HCT116 (cell line): ENCODE results near the gene KCNQ1OT1. TPM values are rescaled to one million over a fixed set of nuclear protein-coding genes. Genes with fewer than 3 reads are reported as not detected.

Experiments
- ATAC-seq: fragments of 200-7000 bp; cut with Tn5 transposase; 2 replicates; pipeline ENCODE4 v1.9.1; 2020; ENCODE audit warnings: mild to moderate bottlenecking, moderate library complexity
- BruUV-seq: library from RNA; stranded (reverse); fragments of 400-500 nt; replicated peaks from 2 replicates; lab custom pipeline; 2021; lab: Mats Ljungman, UMichigan
- CTCF ChIA-PET: fragments of 300-600 bp; sonication (Branson Sonifier 250); formaldehyde crosslinking; loops from one replicate; lab custom pipeline; 2021; ENCODE audit warnings: antibody characterized with exemption; lab: Charles Lee
- POLR2A ChIA-PET: fragments of 300-600, 350-600 bp; sonication (Branson Sonifier 250); formaldehyde crosslinking; loops from one replicate; lab custom pipeline; 2021; ENCODE audit warnings: antibody characterized with exemption; lab: Charles Lee
- RAD21 ChIA-PET, 2 experiments: fragments of 300-600 bp; sonication (Branson Sonifier 250); formaldehyde crosslinking; loops; one replicate each; lab custom pipeline; 2023; ENCODE audit warnings: low total read pairs in 2 of 2; ENCODE audit not compliant: uncharacterized antibody in 2 of 2, unreplicated experiment in 2 of 2, low non-redundant PET in 1 of 2; lab: Charles Lee
- DNase-seq: peaks from one replicate; pipeline ENCODE4 v3.0.0-alpha.2; 2010; ENCODE audit warnings: low read depth, low spot score
- H2AFZ ChIP-seq: fragments of 200-600 bp; shearing (Covaris generic), sonication (generic); 2 replicates; pipeline ENCODE4 v1.6.1; 2017; ENCODE audit warnings: low read depth, mixed run types, mixed read lengths, antibody characterized with exemption, low read length; ENCODE audit not compliant: poor library complexity, severe bottlenecking
- H3K27ac ChIP-seq: 2 replicates; pipeline ENCODE4 v1.5.1; 2012; ENCODE audit warnings: low read depth, low read length
- H3K27me3 ChIP-seq: fragments of 200-600 bp; sonication (generic); 2 replicates; pipeline ENCODE4 v1.6.1; 2016; ENCODE audit warnings: mixed run types, low read length, mixed read lengths; ENCODE audit not compliant: insufficient read depth
- H3K36me3 ChIP-seq, 2 experiments: fragments of 200-500 bp in 1 of 2; fragments of 200-600 bp in 1 of 2; sonication (Bioruptor generic) in 1 of 2; sonication (generic) in 1 of 2; 2 replicates each; pipeline versions ENCODE4 v1.5.1 to v1.6.1; 2014 to 2016; ENCODE audit warnings: low read length in 2 of 2, inconsistent platforms in 1 of 2, mixed read lengths in 1 of 2, mixed run types in 1 of 2; ENCODE audit not compliant: insufficient read depth in 2 of 2, control insufficient read depth in 1 of 2
- H3K4me1 ChIP-seq, 2 experiments: fragments of 200-600 bp in 1 of 2; sonication (generic) in 1 of 2; 2 replicates each; pipeline versions ENCODE4 v1.5.1 to v1.6.1; 2012 to 2017; ENCODE audit warnings: low read length in 2 of 2, inconsistent platforms in 1 of 2, mild to moderate bottlenecking in 1 of 2, mixed read lengths in 1 of 2, mixed run types in 1 of 2, moderate library complexity in 1 of 2; ENCODE audit not compliant: insufficient read depth in 2 of 2, control insufficient read depth in 1 of 2
- H3K4me2 ChIP-seq: fragments of 200-600 bp; sonication (generic); 2 replicates; pipeline ENCODE4 v1.6.1; 2017; ENCODE audit warnings: mixed run types, low read length, mixed read lengths
- H3K4me3 ChIP-seq, 2 experiments: fragments of 200-600 bp in 1 of 2; sonication (generic) in 1 of 2; replicated peaks in 1 of 2; 2 replicates each; pipeline ENCODE4 v1.5.1; 2011 to 2016; ENCODE audit warnings: low read length in 2 of 2, control low read depth in 1 of 2, low read depth in 1 of 2, mild to moderate bottlenecking in 1 of 2, mixed read lengths in 1 of 2, mixed run types in 1 of 2
- H3K79me2 ChIP-seq: fragments of 200-600 bp; sonication (generic); 2 replicates; pipeline ENCODE4 v1.6.1; 2017; ENCODE audit warnings: mild to moderate bottlenecking, mixed run types, low read length, moderate library complexity, mixed read lengths; ENCODE audit not compliant: insufficient read depth
- H3K9ac ChIP-seq: fragments of 200-600 bp; sonication (generic); 2 replicates; pipeline ENCODE4 v1.6.1; 2016; ENCODE audit warnings: low read length, mixed read lengths
- H3K9me2 ChIP-seq: fragments of 200-600 bp; sonication (generic), shearing (Covaris generic); 2 replicates; pipeline ENCODE4 v1.6.1; 2017; ENCODE audit warnings: mixed run types, mild to moderate bottlenecking, moderate library complexity; ENCODE audit not compliant: insufficient read depth
- H3K9me3 ChIP-seq, 2 experiments: fragments of 200-500 bp in 1 of 2; fragments of 200-600 bp in 1 of 2; sonication (Bioruptor generic) in 1 of 2; sonication (generic) in 1 of 2; 2 replicates each; pipeline ENCODE4 v1.6.1; 2014 to 2017; ENCODE audit warnings: low read length in 2 of 2, mixed read lengths in 2 of 2, inconsistent platforms in 1 of 2, low read depth in 1 of 2, mild to moderate bottlenecking in 1 of 2, mixed run types in 1 of 2, moderate library complexity in 1 of 2; ENCODE audit not compliant: control insufficient read depth in 1 of 2, insufficient read depth in 1 of 2
- H4K20me1 ChIP-seq: fragments of 200-600 bp; sonication (generic), shearing (Covaris generic); 2 replicates; pipeline ENCODE4 v1.6.1; 2017; ENCODE audit warnings: mixed run types, mild to moderate bottlenecking, moderate library complexity; ENCODE audit not compliant: insufficient read depth
- CEBPB ChIP-seq: IDR thresholded peaks from 2 replicates; pipeline ENCODE4 v1.6.1; 2012; ENCODE audit warnings: low read depth
- ELF1 ChIP-seq: IDR thresholded peaks from 2 replicates; pipeline ENCODE4 v1.6.1; 2012; ENCODE audit warnings: low read depth, borderline replicate concordance
- EZH2 ChIP-seq: fragments of 200-600 bp; sonication (generic); IDR thresholded peaks from 2 replicates; pipeline ENCODE4 v1.6.1; 2017; ENCODE audit warnings: antibody characterized with exemption, mixed run types
- EZH2phosphoT487 ChIP-seq: fragments of 200-600 bp; IDR thresholded peaks from 2 replicates; pipeline ENCODE4 v1.6.1; 2018; ENCODE audit warnings: antibody characterized with exemption, borderline replicate concordance
- FOSL1 ChIP-seq: IDR thresholded peaks from 2 replicates; pipeline ENCODE4 v1.6.1; 2012; ENCODE audit warnings: low read depth
- POLR2A ChIP-seq: IDR thresholded peaks from 2 replicates; pipeline ENCODE4 v1.7.0; 2011; ENCODE audit warnings: borderline replicate concordance; ENCODE audit not compliant: insufficient read depth, insufficient read length; ENCODE audit errors: extremely low read depth
- RAD21 ChIP-seq: IDR thresholded peaks from 2 replicates; pipeline ENCODE4 v1.6.1; 2012; ENCODE audit warnings: low read depth, mild to moderate bottlenecking
- TCF7L2 ChIP-seq: IDR thresholded peaks from 2 replicates; pipeline ENCODE4 v1.7.0; 2011; ENCODE audit warnings: borderline replicate concordance, inconsistent platforms; ENCODE audit not compliant: insufficient read depth, insufficient read length; ENCODE audit errors: extremely low read depth
- ZFX ChIP-seq: fragments of 450-650 bp; IDR thresholded peaks from 2 replicates; pipeline ENCODE4 v1.6.1; 2017
- intact Hi-C: fragments of 100-400 bp; cut with micrococcal nuclease; formaldehyde crosslinking; loops from 2 replicates; pipeline ENCODE4 v1.10.0; 2022
- total RNA-seq: library from RNA; stranded (reverse); gene quantifications from one replicate; pipeline ENCODE4 v1.2.1, GENCODE V29; 2021; ENCODE audit not compliant: unreplicated experiment
- TF ChIP-seq, protein P1 (sequence below): IDR thresholded peaks from 2 replicates; pipeline ENCODE4 v1.6.1; 2012
- TF ChIP-seq, protein P2 (sequence below): IDR thresholded peaks from 2 replicates; pipeline ENCODE4 v1.6.1; 2012; ENCODE audit warnings: low read depth
- TF ChIP-seq, protein P3 (sequence below): IDR thresholded peaks from 2 replicates; pipeline ENCODE4 v1.6.1; 2011; ENCODE audit warnings: mild to moderate bottlenecking, low read length, moderate library complexity; ENCODE audit not compliant: insufficient replicate concordance; ENCODE audit errors: extremely low read depth

The KCNQ1OT1 gene
- total RNA-seq, 1 experiment from 2014 or later = 1.1 TPM

DNA sequence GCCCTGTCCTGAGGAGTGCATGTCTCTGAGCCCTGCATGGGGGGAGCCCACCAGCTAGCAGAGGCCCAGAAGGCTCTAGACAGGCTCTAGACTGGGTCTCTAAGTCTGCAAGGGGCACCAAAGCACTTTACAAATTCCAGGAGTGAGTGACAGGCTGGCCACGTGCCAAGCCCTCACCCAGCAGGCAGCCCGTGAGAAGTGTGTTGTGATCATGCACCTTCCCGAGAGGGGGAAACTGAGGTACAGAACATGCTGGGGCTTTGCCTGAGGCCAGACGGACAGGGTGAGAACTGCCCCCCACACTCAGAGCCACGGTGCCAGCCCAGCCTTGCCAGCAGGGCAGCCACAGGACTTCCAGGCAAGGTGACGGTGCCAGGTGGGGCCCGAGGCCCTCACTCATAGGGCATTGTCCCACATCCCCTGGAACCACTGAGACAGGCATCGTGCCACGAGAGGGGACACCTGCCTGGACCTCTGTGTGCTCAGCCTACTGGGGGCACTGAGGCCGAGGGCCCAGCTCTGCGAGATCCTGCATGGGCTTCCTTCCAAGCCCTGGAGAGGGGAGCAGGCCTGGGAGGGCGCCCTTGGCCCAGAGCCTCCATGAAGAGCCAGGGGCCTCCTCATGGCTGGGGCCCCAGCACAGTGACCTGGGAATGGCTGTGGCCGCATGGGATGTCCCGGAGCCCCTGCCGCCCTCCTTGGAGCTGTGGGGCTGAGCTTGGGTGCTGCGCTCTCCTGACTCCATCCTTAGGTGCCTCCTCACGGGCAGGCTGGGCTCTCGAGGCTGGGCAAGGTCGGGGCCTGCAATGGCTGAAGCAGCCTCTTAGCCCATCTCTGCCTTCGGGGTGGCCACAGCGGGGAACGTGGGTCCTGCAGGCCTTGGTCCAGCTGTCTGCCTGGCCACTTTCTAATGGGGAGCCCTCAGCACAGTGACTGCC, 121.5 kb downstream of the KCNQ1OT1 start:
- Histone ChIP-seq H3K36me3 (no peaks in the 10 kb centered on the region), H3K4me2 (no peak overlapping the region), H3K27me3 (no peaks in the 10 kb centered on the region), H3K9me2 (no peaks in the 10 kb centered on the region), H4K20me1 (no peaks in the 10 kb centered on the region), H3K9ac (no peak overlapping the region), H3K9me3 (no peaks in the 10 kb centered on the region), H3K27ac (no peak overlapping the region), H3K79me2 (no peaks in the 10 kb centered on the region), H3K4me3 (no peak overlapping the region), H2AFZ (no peak overlapping the region), H3K4me1 (0 out of 4 replicates have a peak, but pooled peaks cover 0 to 4% of the 10 kb centered on the region in 2 experiments)
- intact Hi-C loops = no loop called here
- DNase-seq (no peak), ATAC-seq (no peak)
- CTCF ChIA-PET = no interaction called here
- RAD21 ChIA-PET = no interaction called here
- POLR2A ChIA-PET = no interaction called here
- BruUV-seq = no TSS peak
- no peak for TF ChIP-seq EZH2
- no peak for TF ChIP-seq POLR2A
- no peak for TF ChIP-seq ZFX
- no peak for TF ChIP-seq ELF1
- TF ChIP-seq, protein P1, sequence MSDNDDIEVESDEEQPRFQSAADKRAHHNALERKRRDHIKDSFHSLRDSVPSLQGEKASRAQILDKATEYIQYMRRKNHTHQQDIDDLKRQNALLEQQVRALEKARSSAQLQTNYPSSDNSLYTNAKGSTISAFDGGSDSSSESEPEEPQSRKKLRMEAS = no peak
- TF ChIP-seq EZH2phosphoT487 = no peak
- TF ChIP-seq, protein P2, sequence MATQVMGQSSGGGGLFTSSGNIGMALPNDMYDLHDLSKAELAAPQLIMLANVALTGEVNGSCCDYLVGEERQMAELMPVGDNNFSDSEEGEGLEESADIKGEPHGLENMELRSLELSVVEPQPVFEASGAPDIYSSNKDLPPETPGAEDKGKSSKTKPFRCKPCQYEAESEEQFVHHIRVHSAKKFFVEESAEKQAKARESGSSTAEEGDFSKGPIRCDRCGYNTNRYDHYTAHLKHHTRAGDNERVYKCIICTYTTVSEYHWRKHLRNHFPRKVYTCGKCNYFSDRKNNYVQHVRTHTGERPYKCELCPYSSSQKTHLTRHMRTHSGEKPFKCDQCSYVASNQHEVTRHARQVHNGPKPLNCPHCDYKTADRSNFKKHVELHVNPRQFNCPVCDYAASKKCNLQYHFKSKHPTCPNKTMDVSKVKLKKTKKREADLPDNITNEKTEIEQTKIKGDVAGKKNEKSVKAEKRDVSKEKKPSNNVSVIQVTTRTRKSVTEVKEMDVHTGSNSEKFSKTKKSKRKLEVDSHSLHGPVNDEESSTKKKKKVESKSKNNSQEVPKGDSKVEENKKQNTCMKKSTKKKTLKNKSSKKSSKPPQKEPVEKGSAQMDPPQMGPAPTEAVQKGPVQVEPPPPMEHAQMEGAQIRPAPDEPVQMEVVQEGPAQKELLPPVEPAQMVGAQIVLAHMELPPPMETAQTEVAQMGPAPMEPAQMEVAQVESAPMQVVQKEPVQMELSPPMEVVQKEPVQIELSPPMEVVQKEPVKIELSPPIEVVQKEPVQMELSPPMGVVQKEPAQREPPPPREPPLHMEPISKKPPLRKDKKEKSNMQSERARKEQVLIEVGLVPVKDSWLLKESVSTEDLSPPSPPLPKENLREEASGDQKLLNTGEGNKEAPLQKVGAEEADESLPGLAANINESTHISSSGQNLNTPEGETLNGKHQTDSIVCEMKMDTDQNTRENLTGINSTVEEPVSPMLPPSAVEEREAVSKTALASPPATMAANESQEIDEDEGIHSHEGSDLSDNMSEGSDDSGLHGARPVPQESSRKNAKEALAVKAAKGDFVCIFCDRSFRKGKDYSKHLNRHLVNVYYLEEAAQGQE = no peak
- TF ChIP-seq, protein P3, sequence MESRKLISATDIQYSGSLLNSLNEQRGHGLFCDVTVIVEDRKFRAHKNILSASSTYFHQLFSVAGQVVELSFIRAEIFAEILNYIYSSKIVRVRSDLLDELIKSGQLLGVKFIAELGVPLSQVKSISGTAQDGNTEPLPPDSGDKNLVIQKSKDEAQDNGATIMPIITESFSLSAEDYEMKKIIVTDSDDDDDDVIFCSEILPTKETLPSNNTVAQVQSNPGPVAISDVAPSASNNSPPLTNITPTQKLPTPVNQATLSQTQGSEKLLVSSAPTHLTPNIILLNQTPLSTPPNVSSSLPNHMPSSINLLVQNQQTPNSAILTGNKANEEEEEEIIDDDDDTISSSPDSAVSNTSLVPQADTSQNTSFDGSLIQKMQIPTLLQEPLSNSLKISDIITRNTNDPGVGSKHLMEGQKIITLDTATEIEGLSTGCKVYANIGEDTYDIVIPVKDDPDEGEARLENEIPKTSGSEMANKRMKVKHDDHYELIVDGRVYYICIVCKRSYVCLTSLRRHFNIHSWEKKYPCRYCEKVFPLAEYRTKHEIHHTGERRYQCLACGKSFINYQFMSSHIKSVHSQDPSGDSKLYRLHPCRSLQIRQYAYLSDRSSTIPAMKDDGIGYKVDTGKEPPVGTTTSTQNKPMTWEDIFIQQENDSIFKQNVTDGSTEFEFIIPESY = no peak
- TF ChIP-seq FOSL1 = no peak
- no peak for TF ChIP-seq TCF7L2
- TF ChIP-seq RAD21 = no peak
- TF ChIP-seq CEBPB = no peak
